GM19025 (cell line): Measurements from ENCODE around the gene LATS1.
"Not testable (repeated sequence)": the region's sequence is repeated elsewhere in the genome, so short reads cannot be mapped to it uniquely, and the experiment has no call there.

Experiments used
- ATAC-seq: cut with Tn5 transposase; IDR thresholded peaks from one replicate; pipeline ENCODE4 v1.9.1; 2021; ENCODE audit warnings: mild to moderate bottlenecking, low read depth, moderate library complexity; ENCODE audit not compliant: unreplicated experiment

LATS1 gene

DNA sequence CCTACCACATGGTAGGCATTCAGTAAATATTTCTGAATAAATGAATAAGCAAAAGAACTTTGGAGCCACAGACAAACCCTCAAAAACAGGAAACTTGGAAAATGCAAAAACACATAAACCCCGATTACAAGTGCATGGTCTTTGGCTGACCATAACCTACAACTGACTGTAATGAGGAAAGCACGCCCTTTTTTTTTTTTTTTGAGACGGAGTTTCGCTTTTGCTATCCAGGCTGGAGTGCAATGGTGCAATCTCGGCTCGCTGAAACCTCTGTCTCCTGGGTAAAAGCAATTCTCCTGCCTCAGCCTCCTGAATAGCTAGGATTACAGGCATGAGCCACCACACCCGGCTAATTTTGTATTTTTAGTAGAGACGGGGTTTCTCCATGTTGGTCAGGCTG is 11.9 kb upstream of the LATS1 start:
- no peak for ATAC-seq

DNA sequence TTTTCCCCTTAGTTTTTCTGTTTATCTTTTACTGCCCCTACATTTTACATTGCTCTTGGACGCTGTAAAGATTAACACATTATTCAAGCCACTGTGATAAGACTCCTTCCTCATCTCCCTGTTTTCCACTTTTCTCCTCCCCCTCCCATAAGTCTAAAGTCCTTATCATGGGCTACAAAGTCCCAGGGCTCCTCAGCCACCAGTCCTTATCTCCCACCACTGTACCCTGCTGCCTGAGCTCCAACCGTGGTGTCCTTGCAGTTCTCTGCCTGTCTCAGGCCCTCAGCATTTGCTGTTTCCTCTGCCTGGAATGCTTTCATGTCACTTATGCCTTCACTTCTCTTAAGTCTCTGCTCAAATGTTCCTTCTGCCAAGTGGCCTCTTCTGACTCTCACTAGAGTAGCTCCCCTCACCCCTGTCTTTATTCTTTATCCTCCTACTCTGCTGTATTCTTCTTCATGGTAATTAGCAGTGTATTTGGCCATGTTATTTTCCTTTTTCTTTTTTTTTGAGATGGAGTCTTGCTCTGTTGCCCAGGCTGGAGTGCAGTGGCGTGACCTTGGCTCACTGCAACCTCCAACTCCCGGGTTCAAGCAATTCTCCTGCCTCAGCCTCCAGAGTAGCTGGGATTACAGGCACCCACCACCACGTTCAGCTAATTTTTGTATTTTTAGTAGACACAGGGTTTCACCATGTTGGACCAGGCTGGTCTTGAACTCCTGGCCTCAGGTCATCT is 10.8 kb upstream of the LATS1 start:
- no peak for ATAC-seq

DNA sequence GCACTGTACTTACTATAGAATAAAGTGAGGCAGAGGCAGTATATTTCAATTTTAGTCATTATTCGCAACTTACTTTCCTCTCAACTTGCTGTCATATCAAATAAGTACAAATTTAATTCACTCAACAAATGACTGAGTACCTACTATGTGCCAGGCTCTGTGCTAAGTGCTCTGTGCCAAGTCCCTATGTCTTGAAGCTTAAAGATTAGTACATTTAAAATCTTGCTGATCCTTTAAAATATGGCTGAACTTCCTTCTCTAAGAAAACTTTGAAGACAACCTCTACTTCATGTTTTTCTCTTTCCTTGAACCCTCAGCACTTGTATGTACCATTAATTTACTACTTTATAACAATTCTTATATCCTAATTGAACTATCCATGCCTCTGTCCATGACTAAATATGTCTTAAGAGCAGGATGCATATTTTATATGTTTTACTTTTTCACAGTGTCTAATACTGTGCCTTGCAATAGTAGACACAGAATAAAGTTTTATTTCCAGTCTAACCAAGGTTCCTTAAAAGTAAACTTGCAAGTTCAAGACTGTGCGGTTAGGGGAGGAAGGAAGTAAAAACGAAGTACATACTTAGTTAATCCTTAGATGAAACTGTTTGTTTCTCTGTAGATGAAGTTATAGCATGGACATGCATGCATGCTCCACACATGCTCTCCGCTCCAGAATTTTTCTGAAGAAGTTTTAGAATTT is 10.0 kb upstream of the LATS1 start:
- no peak for ATAC-seq

DNA sequence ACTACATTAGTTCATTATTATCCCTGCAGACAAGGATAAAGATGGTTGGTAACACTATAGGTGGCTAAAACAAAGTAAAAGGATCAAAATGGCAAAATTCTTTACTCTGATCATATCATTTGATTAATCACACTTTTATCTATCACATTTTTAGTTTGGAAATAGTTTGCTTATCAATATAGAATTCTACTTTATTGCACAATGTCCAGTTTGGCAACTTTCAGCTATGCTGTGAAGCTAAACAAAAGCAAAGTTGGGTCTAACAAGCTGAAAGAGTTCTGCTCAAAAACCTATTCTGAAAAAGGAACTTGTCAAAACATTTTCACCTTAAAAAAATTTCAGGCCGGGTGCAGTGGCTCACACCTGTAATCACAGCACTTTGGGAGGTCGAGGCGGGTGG is 7.9 kb upstream of the LATS1 start:
- no peak for ATAC-seq

DNA sequence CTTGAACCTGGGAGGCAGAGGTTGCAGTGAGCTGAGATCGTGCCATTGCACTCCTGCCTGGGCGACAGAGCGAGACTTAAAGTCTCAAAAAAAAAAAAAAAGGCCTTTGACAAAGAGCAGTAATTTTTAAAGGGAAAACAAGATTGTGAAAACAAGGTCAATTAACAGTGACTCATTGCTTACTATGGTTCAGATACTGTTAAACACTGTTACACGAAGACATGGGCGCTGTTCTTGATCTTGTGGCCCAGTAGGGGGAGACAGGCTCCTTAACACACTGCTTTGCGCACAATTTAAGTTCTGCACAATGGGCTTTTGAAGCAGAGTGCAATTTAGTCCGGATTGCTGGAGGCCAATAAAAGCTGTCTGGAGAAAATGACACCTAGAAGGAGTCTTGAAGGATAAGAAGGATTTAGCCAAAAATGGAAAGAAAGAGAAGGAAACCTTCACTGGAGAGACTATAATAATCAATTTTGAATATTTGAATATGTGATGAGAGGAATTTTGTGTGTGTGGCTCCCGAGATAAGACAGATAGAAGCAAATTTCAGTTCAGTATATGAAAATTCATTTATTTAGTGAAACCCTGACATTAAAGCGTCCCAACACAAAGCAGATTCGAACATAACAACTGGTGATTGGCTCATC is 6.0 kb upstream of the LATS1 start:
- ATAC-seq = no peak

DNA sequence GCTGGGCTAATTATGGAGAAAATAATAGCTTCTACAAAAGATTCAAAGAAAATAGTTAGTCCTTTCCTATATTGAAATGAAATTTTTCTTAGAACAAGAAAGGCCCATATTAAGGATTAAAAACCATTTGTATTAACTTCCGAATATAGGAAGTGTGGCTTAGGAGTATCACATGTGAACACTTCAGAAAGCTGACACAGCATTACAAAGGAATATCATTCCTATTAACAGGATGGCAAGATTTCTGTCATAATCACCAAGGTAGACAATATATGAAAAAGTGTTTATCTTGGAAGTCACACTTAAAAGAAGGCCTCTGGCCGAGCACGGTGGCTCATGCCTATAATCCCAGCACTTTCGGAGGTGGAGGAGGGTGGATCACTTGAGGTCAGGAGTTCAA is 5.4 kb upstream of the LATS1 start:
- no peak for ATAC-seq

DNA sequence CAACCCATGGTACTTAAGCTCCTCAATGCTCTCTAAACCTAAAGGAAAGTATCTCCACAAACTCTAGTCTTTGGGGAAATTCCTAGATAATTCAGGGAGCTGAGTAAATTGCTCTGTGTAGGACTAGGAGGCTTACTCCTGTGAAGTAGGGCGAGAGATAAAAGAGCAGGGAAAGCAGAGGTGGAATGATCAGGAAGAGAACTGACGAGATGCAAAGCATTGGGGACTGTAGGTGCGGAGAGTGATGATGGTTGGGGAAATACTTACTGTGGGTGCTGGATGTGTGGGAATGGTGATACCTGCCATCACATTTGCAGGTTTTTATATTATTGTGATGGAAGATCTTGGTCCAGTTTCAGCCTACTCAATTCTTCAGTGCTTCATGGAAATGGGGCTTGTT is 1.6 kb upstream of the LATS1 start:
- no peak for ATAC-seq

DNA sequence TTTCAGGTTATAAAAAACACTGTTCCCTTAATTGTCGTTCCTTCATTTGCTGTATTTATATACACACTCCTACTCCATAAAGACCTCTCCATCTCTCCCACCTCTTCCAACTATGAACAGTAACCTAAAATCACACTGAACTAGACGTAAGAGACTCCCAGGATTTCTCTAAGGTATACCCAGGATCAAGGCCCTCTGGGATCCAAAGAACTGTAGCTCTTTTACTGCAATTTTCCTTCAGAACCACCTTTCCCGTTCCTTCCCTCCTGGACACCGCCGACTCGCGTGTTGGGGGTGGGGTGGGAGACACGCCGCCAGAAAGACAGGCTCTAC is 680 bp downstream of the LATS1 start:
- ATAC-seq = no peak

DNA sequence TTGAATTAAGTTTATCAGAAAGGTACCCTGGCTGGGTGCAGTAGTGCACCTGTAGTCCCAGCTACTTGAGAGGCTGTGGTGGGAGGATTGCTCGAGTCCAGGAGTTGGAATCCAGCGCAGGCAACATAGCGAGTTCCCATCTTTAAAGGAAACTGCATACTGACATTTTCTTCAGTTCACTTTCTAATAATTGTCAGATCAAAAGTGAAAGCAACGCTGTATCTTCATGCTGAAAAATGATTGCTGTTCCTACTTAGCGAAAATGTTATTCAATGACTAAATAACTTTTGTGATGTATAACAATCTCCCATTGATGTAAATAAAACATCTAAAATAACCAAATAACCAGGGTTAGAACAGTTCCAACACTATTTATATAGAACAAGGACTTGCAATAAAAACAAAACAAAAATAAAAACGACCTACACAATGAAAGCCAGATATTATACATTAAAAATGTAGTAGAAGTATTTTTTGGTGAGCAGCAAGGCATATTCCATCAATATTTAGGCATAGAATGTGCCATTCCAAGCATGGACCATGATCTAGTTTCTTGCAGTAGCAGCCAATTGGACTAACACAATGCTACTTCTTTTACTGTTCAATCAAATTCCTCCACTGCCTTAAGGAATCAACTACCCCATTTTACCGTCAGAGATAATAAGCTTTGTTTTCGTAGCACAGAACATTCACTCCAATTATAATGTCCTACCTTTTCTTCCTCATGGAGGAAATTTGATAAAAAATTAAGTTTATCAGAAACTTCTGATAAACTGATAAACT is 1.5 kb downstream of the LATS1 start:
- ATAC-seq = no peak

DNA sequence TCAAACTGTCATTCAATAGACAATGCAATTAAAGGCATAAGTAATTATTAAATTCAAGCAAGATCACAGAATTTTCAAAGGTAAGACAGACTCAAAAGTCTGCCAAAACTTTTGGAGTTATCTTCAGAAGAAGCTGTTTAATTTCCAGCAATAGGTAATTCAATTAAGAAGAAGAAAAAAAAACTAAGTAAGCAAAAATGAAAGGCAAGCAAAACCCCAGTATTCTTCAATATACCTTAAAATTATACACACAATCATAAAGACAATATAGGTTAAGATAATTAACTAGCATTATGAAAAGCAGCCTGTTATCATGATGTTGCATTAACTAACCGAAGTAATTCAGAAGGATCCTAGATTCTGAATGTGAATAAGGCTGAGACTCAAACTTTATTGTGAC is 3.5 kb downstream of the LATS1 start:
- no peak for ATAC-seq

DNA sequence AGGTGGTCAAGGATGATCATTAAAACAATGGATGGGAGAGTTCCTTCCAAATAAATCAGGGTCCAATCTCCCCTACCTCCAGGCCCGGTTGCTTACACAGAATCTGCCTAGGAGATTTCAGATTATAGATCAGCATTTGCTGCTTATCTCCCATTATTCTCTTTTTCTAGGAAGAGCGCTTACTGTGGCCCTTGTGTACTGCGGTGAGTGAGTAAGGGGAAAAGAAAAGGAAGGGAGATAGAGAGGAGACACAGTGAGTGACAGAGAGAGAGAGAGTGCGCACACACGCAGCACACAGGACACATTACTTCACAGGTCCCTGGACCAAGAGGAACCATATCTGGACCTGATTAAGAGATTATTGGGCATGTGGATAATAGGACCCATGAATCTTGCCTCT is 6.2 kb downstream of the LATS1 start:
- ATAC-seq = no peak

DNA sequence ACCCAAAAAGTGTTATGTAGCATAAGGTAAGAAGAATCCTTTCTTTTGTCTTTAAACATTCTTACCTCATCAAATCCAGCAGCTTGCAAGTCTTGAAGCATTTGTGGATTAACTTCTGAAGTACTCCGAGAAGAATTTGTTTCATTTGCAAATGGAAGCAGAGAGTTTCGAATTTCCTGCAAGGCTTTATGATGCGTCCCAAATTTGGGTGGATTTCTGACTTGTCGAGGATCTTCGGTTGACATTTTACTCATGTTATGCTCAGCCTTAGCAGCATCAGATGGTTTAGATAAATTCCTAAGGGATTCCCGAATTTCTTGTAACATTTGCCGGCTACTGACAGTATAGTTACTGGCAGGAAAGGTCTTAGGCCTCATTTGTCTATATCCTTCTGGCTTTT is 16.2 kb downstream of the LATS1 start:
- ATAC-seq = no peak

DNA sequence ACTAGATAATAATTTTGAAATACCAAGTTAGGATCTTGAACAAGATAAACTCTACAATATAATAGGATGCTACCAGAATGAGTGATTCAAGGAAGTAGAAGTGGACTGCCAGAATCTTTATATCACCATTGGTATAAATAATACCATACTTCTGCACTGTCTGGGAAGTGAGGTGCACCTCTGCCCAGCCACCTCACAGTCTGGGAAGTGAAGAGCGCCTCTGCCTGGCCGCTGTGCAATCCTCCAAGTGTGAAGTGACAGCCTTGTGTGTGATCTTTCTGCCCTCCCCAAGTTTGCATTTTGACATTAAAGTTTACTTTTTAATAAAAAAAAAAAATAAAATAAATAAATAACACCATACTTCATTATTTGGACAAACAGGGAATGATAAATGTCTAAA is 18.8 kb downstream of the LATS1 start:
- ATAC-seq = no peak

DNA sequence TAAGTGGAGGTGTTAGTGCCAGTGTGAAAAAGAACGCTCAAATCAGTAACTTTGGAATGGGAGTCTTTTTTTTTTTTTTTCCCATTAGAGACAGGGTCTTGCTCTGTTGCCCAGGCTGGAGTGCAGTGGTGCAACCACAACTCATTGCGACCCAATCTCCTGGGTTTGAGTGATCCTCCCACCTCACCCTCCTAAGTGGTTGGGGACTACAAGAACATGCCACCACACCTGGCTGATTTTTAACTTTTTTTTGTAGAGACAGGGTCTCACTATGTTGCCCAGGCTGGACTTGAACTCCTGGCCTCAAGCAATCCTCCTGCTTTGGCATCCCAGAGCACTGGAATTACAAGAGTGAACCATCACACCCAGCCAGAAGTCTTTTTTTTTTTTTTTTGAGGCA is 19.7 kb downstream of the LATS1 start:
- no peak for ATAC-seq

DNA sequence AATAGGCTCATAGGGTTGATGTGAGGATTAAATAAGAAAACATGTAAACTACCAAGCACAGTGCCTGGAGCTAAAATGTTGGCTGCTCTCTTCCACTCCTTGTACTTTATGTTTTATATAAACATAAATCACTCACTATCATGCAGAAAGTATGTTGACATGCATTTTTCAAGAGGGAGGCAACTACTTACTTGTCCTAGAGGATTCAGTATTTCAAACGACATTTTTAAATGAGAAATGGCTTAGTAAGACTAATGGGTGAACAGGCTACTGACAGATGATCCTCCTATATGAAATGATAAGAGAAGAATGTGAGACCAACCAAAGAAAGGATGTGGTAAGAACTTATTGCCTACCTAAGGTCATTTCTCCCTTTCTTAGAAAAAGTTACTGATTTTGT is 21.0 kb downstream of the LATS1 start:
- no peak for ATAC-seq

DNA sequence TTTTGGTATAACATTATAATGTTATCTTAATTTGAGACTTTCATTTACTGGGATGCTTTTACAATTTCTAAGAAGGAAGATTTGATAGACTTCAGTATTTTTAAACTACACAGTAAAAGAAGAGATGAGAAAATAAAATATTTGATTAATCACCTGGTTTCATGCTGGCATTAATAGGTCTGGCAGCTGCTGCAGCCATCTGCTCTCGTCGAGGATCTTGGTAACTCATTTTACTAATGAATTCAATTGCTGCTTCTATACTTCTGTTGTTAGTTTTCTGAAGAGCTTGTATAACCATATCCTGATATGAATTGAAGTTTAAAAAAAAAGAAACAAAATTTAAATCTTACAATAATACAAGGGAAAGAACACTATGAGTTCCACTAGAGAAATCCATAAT is 23.0 kb downstream of the LATS1 start:
- no peak for ATAC-seq

DNA sequence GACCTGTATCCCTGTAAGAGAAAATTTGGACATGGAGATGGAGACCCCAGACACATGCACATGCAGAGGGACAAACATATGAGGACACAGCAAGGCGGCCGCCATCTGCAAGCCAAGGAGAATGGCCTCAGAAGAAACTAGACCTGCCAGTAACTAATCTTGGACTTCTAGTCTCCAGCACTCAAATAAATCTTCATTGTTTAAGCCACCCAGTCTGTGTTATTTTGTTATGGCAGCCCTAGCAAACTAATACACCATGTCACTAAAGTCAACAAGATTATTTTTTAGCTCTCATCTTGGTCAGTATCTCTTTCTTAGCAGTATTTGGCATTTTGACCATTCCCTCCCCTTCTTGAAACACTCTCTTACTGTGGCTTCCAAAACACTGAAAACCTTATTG is 26.7 kb downstream of the LATS1 start:
- ATAC-seq = no peak

DNA sequence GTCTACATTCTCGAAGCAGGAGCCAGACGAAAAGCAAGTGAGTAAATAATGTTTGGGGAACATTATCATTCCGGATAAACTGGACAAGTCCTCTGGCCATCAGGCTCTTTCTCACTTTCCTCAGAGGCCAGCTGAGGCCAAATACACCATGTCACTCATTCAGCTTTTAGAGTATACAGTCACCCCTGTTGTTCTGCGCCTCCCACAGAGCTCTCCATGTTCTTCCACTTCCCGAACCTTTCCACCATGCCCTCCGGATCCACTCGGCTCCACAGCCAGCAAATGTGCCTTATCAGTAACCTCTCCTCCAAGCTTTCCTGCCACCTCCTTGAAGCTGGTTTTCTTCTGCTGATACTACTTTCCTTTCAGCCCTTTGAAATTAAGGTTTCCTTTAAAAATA is 31.7 kb downstream of the LATS1 start:
- no peak for ATAC-seq

DNA sequence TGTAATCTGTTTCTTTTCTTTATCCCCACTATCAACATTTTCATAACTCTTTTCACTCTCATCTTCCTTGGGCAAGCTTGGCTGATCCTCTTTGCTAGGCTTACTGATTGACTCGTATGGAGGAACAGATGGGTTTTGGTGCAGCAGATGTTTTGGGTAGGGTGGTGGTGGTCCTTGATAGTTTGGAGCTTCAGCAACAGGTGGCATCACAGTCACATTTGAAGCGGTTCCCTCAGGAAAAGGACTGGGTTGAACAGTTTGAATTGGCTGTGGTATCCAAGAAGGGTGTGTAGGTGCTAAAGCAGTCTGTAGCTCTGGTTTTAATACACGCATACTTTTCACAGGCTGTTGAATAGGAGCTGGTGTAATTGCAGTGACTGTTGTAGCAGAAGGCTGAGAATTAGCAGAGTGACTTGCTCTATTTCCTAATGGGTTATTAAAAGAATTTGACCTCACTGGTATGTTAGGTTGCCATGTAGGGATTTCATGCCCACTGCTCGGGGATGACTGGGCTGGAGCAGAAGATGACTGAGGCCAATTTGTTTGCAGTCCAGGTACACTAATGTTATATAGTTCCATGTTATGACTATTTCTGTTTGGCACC is 34.5 kb downstream of the LATS1 start:
- no peak for ATAC-seq

DNA sequence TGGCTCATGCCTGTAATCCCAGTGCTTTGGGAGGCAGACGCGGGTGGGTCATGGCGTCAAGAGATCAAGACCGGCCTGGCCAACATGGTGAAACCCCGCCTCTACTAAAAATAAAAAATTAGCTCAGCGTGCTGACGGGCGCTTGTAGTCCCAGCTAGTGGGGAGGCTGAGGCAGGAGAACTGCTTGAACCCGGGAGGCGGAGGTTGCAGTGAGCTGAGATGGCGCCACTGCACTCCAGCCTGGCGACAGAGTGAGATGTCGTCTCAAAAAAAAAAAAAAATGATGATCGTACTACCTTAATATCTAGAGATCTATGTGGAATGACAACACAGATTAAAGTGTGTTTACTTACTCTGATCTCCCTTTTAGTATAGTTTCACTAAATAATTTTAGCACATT is 36.1 kb downstream of the LATS1 start:
- not testable (repeated sequence) for ATAC-seq

DNA sequence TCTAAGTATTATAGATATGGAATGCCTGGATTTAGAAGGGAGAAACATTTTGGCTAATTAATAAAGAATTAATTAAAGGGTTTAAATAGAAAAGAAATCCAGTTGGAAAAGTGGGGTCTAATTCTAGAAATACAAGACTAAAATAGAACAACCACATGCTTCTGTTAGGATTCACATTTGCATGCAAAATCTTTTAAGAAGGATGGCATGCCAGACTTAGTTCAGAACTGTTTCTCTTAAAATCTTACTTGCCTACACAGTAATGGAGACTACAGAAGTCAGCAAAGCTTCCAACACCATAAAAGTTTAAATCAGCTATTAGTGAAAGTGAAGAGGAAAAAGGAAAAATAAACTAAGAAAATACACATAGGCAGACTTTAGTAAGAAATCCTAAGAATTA is 36.7 kb downstream of the LATS1 start:
- no peak for ATAC-seq
